AG04450 (cell line): ENCODE measurements around the gene TRAPPC3L. TPM values are rescaled to one million over a fixed set of nuclear protein-coding genes. Genes with fewer than 3 reads are reported as not detected.

ENCODE experiments used
- CTCF ChIA-PET: fragments of 300-600, 350-600 bp; formaldehyde crosslinking; extraction: SDS; loops from one replicate; lab custom pipeline; 2022; ENCODE audit warnings: antibody characterized with exemption, inconsistent platforms; lab: Charles Lee
- POLR2A ChIA-PET: fragments of 350-600 bp; formaldehyde crosslinking; extraction: SDS; loops from one replicate; lab custom pipeline; 2021; ENCODE audit warnings: antibody characterized with exemption, inconsistent platforms; lab: Yijun Ruan, JAX
- DNase-seq: peaks from one replicate; pipeline ENCODE4 v3.0.0-alpha.2; 2011; ENCODE audit warnings: low read depth, low spot score
- H3K27ac ChIP-seq: one replicate; pipeline ENCODE4 v1.5.1; 2012; ENCODE audit warnings: low read depth, low read length, control low read depth
- H3K27me3 ChIP-seq: one replicate; pipeline ENCODE4 v1.6.0; 2012; ENCODE audit warnings: low read length; ENCODE audit not compliant: control insufficient read depth, insufficient read depth
- H3K4me3 ChIP-seq: 2 replicates; pipeline ENCODE4 v1.5.1; 2011; ENCODE audit warnings: mild to moderate bottlenecking, low read depth, low read length, control low read depth
- H3K9me3 ChIP-seq: 2 replicates; pipeline ENCODE4 v1.5.1; 2012; ENCODE audit warnings: low read length; ENCODE audit not compliant: control insufficient read depth, insufficient read depth
- CTCF ChIP-seq: IDR thresholded peaks from 2 replicates; pipeline ENCODE4 v1.5.1; 2011; ENCODE audit warnings: low read depth, low read length, control low read depth, inconsistent platforms
- polyA plus RNA-seq: library from polyadenylated mRNA; depleted of rRNA; stranded (reverse); fragments of >200 nt; gene quantifications from 2 replicates; pipeline ENCODE4 v1.2.3, GENCODE V29; 2011

The TRAPPC3L gene
- polyA plus RNA-seq, 1 experiment, result 0.19 TPM

- ChIA-PET CTCF (interaction anchor here (1.1 to 8.7 kb wide), 3 partner anchors 112 to 339 kb away, joined by 4 to 160 read pairs (median 52); no protein-coding TSS in a partner anchor), POLR2A (interaction anchor here (0.8 to 1.8 kb wide), 2 partner anchors 14 kb away, joined by 3 to 4 read pairs; partner anchors contain the start of gene RWDD1)
- Histone ChIP-seq H3K27me3 (no peaks in the 10 kb centered on the region), H3K4me3 (no peak overlapping the region), H3K9me3 (no peaks in the 10 kb centered on the region), H3K27ac (no peak overlapping the region)
- no peak for DNase-seq
- TF ChIP-seq CTCF, result no peak
These were observed 11.4 kb upstream of the TRAPPC3L start for GRCh38 chr6:116556814-116557415.

- Histone ChIP-seq H3K27me3 (no peaks in the 10 kb centered on the region), H3K27ac (peak overlapping the region; percentile 49), H3K4me3 (no peak overlapping the region), H3K9me3 (no peaks in the 10 kb centered on the region)
- DNase-seq, result no peak
- CTCF ChIA-PET, result interaction anchor here (1.3 to 8.7 kb wide), 5 partner anchors 24 to 339 kb away, joined by 4 to 160 read pairs (median 10); partner anchors contain the start of gene CALHM5
- no peak for TF ChIP-seq CTCF
- POLR2A ChIA-PET, result interaction anchor here (0.8 kb wide), 1 partner anchor 15 kb away, joined by 3 read pairs; the partner anchor contains the start of gene RWDD1
These were observed 10.6 kb upstream of the TRAPPC3L start for GRCh38 chr6:116556065-116556464.

DNA sequence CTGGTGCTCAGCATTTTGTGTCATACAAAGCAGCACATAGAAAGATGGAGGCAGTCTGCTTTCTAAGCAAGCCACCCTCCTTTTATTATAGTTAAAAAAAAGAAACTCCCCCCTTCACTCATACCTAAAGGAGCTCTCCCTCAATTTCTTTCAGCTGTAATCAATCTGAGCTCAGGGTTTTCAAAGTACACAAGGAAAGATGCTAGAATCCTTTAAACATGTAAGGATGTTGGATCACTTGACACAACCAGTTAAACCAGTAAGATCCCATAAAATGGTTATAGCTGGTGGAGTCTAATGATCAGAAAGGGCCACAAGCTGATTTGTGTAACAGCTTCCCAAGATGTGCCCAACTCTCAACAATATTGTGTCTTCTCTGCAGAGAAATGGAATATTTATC, 8.0 kb upstream of the TRAPPC3L start, which contains the start of gene CALHM4:
Gene CALHM4, plus strand, starts transcription at position 301 of the 400 bp plus-strand sequence. Its CDS starts 43 bp downstream, at position 344.
- DNase-seq, result no peak
- Histone ChIP-seq H3K9me3 (no peaks in the 10 kb centered on the region), H3K4me3 (no peak within 1 kb of the TSS), H3K27ac (no peak within 1 kb of the TSS), H3K27me3 (no peaks in the 10 kb centered on the region)
- no peak for TF ChIP-seq CTCF
- POLR2A ChIA-PET, result no interaction called here
- CTCF ChIA-PET, result interaction anchor here (0.5 to 8.7 kb wide), 7 partner anchors 12 to 284 kb away, joined by 3 to 160 read pairs (median 4); partner anchors contain the start of gene RWDD1

DNA sequence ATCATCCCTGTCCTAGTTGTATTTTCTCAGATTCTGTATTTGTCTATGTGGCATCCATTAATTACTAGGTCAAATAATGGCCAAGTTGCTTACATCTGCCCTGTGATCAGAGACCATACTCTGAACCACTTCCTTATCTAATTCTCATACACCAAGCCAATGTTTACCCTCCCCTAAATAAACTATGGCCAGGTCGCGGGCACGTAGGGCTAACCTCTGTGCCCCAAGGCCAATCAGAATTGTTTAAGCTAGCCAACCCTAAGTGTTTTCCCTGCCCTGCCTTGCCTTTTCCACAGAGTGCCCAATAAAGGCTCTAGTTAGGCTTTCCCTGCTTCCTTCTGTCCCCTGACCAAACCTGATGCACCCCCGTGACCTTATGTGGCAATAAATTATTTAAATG, 5.3 kb upstream of the TRAPPC3L start:
- CTCF ChIA-PET, result interaction anchor here (0.8 to 1.5 kb wide), 5 partner anchors 10 to 263 kb away, joined by 3 to 6 read pairs (median 3); partner anchors contain the start of gene CALHM5
- no peaks in the 10 kb centered on the region for H3K27me3 ChIP-seq

More for the DNA sequence above, 5.3 kb upstream of the TRAPPC3L start:
- no peak for DNase-seq
- no peak overlapping the region for H3K4me3 ChIP-seq
- POLR2A ChIA-PET, result no interaction called here
- H3K9me3 ChIP-seq, result no peaks in the 10 kb centered on the region
- no peak for TF ChIP-seq CTCF
- no peak overlapping the region for H3K27ac ChIP-seq
